DND-41 (cell line): ENCODE results near the gene HOTAIR.

Experiments
- CTCF ChIP-seq: IDR thresholded peaks from 2 replicates; pipeline ENCODE4 v1.5.1; 2012; ENCODE audit warnings: borderline replicate concordance, low read length, moderate library complexity, mild to moderate bottlenecking; ENCODE audit not compliant: poor library complexity, severe bottlenecking; ENCODE audit errors: extremely low read depth
- EZH2 ChIP-seq: IDR thresholded peaks from 3 replicates; pipeline ENCODE4 v1.6.1; 2012; ENCODE audit warnings: borderline replicate concordance, low read depth, mild to moderate bottlenecking, moderate library complexity, low read length, inconsistent platforms; ENCODE audit not compliant: severe bottlenecking

DNA sequence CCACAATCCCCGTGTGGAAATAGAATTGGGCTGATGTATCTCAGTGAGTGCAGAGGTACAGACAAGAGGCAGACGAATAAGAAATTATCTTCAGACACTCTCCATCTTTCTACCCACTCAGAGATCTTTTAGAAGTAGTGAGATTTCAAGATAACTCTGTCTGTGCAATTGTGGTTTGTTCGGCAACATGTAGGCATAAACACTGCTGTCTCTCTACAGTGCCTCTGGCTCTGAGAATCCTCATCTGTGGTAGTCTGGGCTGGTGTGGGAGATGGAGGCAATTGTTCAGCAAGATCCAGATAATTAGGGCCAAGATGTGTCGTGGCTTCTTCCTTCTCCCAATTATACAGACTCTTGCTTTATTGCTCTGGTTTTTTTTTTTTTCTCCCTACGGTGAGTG is 33.0 kb downstream of the HOTAIR start:
- TF ChIP-seq CTCF (no peak), EZH2 (no peak)
